Endothelial cell of umbilical vein (primary cell): Measurements from ENCODE around the gene NR1I3. TPM values are rescaled to one million over a fixed set of nuclear protein-coding genes. Genes with fewer than 3 reads are reported as not detected.

Experiments
- BruUV-seq: library from RNA; stranded (reverse); fragments of 400-500 nt; replicated peaks from 2 replicates; lab custom pipeline; 2021; lab: Mats Ljungman, UMichigan
- CTCF ChIA-PET: fragments of 300-600, 350-600 bp; sonication (Branson Sonifier 250); formaldehyde crosslinking; loops from one replicate; lab custom pipeline; 2021; ENCODE audit warnings: antibody characterized with exemption, inconsistent platforms; lab: Charles Lee
- POLR2A ChIA-PET: fragments of 300-600, 350-600 bp; sonication (Branson Sonifier 250); formaldehyde crosslinking; loops from one replicate; lab custom pipeline; 2021; ENCODE audit warnings: antibody characterized with exemption, inconsistent platforms; lab: Charles Lee
- DNase-seq: peaks from one replicate; pipeline ENCODE4 v3.0.0-alpha.2; 2011; ENCODE audit warnings: low read depth, low spot score
- FAIRE-seq: peaks from 2 replicates; lab custom pipeline; 2011; peaks lifted over from hg19 to GRCh38; lab: Jason Lieb, UNC
- H2AFZ ChIP-seq: 2 replicates; pipeline ENCODE4 v1.6.0; 2012; ENCODE audit warnings: low read depth, low read length, control low read depth, inconsistent platforms
- H3K27ac ChIP-seq: 2 replicates; pipeline ENCODE4 v1.5.1; 2011; ENCODE audit warnings: low read depth, mild to moderate bottlenecking, control low read depth, low read length, moderate library complexity; ENCODE audit not compliant: insufficient read depth
- H3K27me3 ChIP-seq, 2 experiments: 2 replicates each; pipeline versions ENCODE4 v1.6.0 to v1.6.1; 2011; ENCODE audit warnings: low read length in 2 of 2, mixed read lengths in 1 of 2; ENCODE audit not compliant: control insufficient read depth in 2 of 2, insufficient read depth in 2 of 2
- H3K36me3 ChIP-seq, 2 experiments: 2 replicates in 1 of 2; 3 replicates in 1 of 2; pipeline ENCODE4 v1.5.1; 2011; ENCODE audit warnings: low read length in 2 of 2, mild to moderate bottlenecking in 1 of 2, moderate library complexity in 1 of 2; ENCODE audit not compliant: control insufficient read depth in 2 of 2, insufficient read depth in 2 of 2; ENCODE audit errors: extremely low read depth in 1 of 2
- H3K4me1 ChIP-seq: 3 replicates; pipeline ENCODE4 v1.5.1; 2011; ENCODE audit warnings: mild to moderate bottlenecking, low read length; ENCODE audit not compliant: control insufficient read depth, insufficient read depth; ENCODE audit errors: extremely low read depth
- H3K4me2 ChIP-seq: 2 replicates; pipeline ENCODE4 v1.6.1; 2011; ENCODE audit warnings: low read length, control low read depth, mixed read lengths; ENCODE audit not compliant: insufficient read depth
- H3K4me3 ChIP-seq, 3 experiments: fragments of 200-600 bp in 1 of 3; sonication (generic), shearing (Covaris generic) in 1 of 3; replicated peaks in 1 of 3; 2 replicates each; pipeline ENCODE4 v1.5.1; 2011 to 2016; ENCODE audit warnings: control low read depth in 3 of 3, low read length in 3 of 3, mild to moderate bottlenecking in 2 of 3, inconsistent platforms in 1 of 3, low read depth in 1 of 3, moderate library complexity in 1 of 3; ENCODE audit not compliant: insufficient read depth in 1 of 3
- H3K79me2 ChIP-seq: 2 replicates; pipeline ENCODE4 v1.6.0; 2012; ENCODE audit warnings: low read length, inconsistent platforms; ENCODE audit not compliant: control insufficient read depth, insufficient read depth
- H3K9ac ChIP-seq: replicated peaks from 2 replicates; pipeline ENCODE3; 2011; ENCODE audit warnings: low read length, control low read depth; ENCODE audit not compliant: insufficient read depth; ENCODE audit errors: extremely low read depth
- H3K9me1 ChIP-seq: replicated peaks from 3 replicates; pipeline ENCODE4 v1.6.0; 2011; ENCODE audit warnings: mild to moderate bottlenecking, low read length; ENCODE audit not compliant: control insufficient read depth, insufficient read depth; ENCODE audit errors: extremely low read depth
- H3K9me3 ChIP-seq: replicated peaks from 2 replicates; pipeline ENCODE4 v1.5.1; 2012; ENCODE audit warnings: low read length, inconsistent platforms; ENCODE audit not compliant: control insufficient read depth, insufficient read depth
- H4K20me1 ChIP-seq: replicated peaks from 2 replicates; pipeline ENCODE3; 2011; ENCODE audit warnings: mild to moderate bottlenecking, low read length; ENCODE audit not compliant: control insufficient read depth, insufficient read depth; ENCODE audit errors: extremely low read depth
- EZH2 ChIP-seq: IDR thresholded peaks from 2 replicates; pipeline ENCODE4 v1.6.1; 2012; ENCODE audit warnings: borderline replicate concordance, low read depth, mild to moderate bottlenecking, moderate library complexity, low read length, inconsistent platforms; ENCODE audit not compliant: severe bottlenecking
- MYC ChIP-seq: IDR thresholded peaks from one replicate; pipeline ENCODE4 v1.6.1; 2011; ENCODE audit warnings: mild to moderate bottlenecking, low read depth, low read length
- POLR2AphosphoS5 ChIP-seq: IDR thresholded peaks from 2 replicates; pipeline ENCODE4 v1.6.1; 2012; ENCODE audit warnings: low read depth, mild to moderate bottlenecking, control low read depth, low read length, moderate library complexity; ENCODE audit not compliant: insufficient read depth
- dilution Hi-C: fragments of 300-500 bp; cut with MboI; formaldehyde crosslinking; loops from one replicate; pipeline ENCODE4 v1.15.0; 2019; ENCODE audit warnings: low sequenced_read_pairs; ENCODE audit not compliant: extremely low pct_ligation_motif_present
- intact Hi-C: fragments of 100-400 bp; cut with micrococcal nuclease; formaldehyde crosslinking; loops from one replicate; pipeline ENCODE4 v1.10.0; 2022
- polyA plus RNA-seq, 4 experiments: library from polyadenylated mRNA; depleted of rRNA in 3 of 4; stranded (reverse) in 3 of 4; unstranded in 1 of 4; fragments of >200 nt; gene quantifications; 2 replicates each; pipeline versions ENCODE4 v1.2.1 to v1.2.3, GENCODE V29; 2011 to 2012; ENCODE audit warnings: missing spikeins in 1 of 4
- total RNA-seq: library from RNA; stranded (reverse); gene quantifications from 2 replicates; pipeline ENCODE4 v1.2.3, GENCODE V29; 2021
- TF ChIP-seq, protein P1 (sequence below), 2 donors: IDR thresholded peaks; 1 replicate in 1 of 2; 2 replicates in 1 of 2; pipeline ENCODE4 v1.5.1; 2011; ENCODE audit warnings: low read length in 2 of 2, mild to moderate bottlenecking in 2 of 2, moderate library complexity in 2 of 2, control low read depth in 1 of 2, inconsistent platforms in 1 of 2, low read depth in 1 of 2; ENCODE audit not compliant: insufficient read depth in 1 of 2; ENCODE audit errors: extremely low read depth in 1 of 2

Gene NR1I3
- total and polyA plus RNA-seq, 2 donors (not counting 3 experiments of a cell fraction or from before 2014, with no cell fraction given) = not detected

DNA sequence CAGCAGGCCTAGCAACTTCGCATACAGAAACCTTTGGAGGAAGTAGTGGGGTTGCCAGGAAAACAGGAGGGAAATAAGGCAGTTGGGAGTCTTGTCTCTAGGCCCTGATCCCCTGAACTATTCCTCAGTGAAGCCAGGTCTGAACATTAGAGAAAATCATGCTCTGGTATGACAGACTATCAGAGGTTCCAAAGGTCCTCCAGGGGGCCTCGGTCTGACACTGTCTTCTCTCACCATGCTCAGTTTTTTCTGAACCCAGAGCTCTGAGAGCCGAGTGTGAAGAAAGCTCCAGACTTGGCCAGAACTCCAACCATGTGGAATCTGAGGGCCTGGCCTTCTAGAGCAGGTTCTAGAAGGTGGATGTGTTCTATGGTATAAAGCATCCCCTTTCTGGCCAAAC lies 8.1 kb downstream of the NR1I3 start:
- ChIA-PET CTCF (interaction anchor here (1.5 to 6.9 kb wide), 5 partner anchors 11 to 153 kb away, joined by 4 to 156 read pairs (median 39); no protein-coding TSS in a partner anchor), POLR2A (no interaction called here)
- no peaks in the 10 kb centered on the region for H3K79me2 ChIP-seq
- H2AFZ ChIP-seq = no peak overlapping the region
- H3K4me3 ChIP-seq = no peak overlapping the region
- DNase-seq (no peak), FAIRE-seq (no peak)
- H3K4me2 ChIP-seq = no peak overlapping the region
- BruUV-seq = no TSS peak
- H3K27me3 ChIP-seq = no peaks in the 10 kb centered on the region
- intact Hi-C loops = no loop called here
- no peak for TF ChIP-seq MYC
- TF ChIP-seq, protein P1, sequence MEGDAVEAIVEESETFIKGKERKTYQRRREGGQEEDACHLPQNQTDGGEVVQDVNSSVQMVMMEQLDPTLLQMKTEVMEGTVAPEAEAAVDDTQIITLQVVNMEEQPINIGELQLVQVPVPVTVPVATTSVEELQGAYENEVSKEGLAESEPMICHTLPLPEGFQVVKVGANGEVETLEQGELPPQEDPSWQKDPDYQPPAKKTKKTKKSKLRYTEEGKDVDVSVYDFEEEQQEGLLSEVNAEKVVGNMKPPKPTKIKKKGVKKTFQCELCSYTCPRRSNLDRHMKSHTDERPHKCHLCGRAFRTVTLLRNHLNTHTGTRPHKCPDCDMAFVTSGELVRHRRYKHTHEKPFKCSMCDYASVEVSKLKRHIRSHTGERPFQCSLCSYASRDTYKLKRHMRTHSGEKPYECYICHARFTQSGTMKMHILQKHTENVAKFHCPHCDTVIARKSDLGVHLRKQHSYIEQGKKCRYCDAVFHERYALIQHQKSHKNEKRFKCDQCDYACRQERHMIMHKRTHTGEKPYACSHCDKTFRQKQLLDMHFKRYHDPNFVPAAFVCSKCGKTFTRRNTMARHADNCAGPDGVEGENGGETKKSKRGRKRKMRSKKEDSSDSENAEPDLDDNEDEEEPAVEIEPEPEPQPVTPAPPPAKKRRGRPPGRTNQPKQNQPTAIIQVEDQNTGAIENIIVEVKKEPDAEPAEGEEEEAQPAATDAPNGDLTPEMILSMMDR (IDR thresholded peaks at IDR 0.05; ENCODE audit: extremely low read depth in 1 of 2, insufficient read depth in 1 of 2, low read depth in 1 of 2, low read length in 2 of 2) = peak in 1 of 2 donors; percentile 6
- H4K20me1 ChIP-seq = no peaks in the 10 kb centered on the region
- H3K9me1 ChIP-seq = no peaks in the 10 kb centered on the region
- dilution Hi-C loops = no loop called here
- H3K9ac ChIP-seq = no peak overlapping the region
- H3K36me3 ChIP-seq = peaks cover 10% of the 10 kb centered on the region in 2 experiments
- no peak overlapping the region for H3K27ac ChIP-seq
- peaks cover 18% of the 10 kb centered on the region for H3K4me1 ChIP-seq
- H3K9me3 ChIP-seq = no peaks in the 10 kb centered on the region

DNA sequence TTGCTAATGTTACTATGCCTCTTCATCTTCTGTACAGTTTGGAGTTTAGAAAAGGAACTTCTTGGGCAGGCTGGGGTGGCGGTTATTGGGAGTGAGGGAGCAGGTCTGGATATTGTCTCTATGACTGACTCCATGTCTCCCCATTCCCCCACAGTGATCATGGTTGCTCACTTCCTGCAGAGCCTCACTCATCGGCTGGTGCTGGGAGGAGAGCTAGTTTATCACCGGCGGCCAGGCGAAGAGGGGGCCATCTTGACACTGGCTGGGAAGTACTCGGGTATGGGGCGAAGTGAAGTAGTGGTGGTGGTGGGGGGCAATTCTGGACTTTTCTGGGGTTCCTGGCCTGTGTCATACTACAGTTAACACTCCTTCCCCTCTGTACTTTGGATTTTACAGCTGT lies 10.0 kb downstream of the NR1I3 start:
- H3K27me3 ChIP-seq = no peaks in the 10 kb centered on the region
- no peaks in the 10 kb centered on the region for H3K9me1 ChIP-seq
- BruUV-seq = no TSS peak
- H3K9ac ChIP-seq = peak overlapping the region; percentile 28
- intact Hi-C loops = no loop called here
- H3K79me2 ChIP-seq = no peaks in the 10 kb centered on the region
- no peak for FAIRE-seq
- ChIA-PET POLR2A (no interaction called here), CTCF (interaction anchor here (0.6 to 6.9 kb wide), 17 partner anchors 9 to 155 kb away, joined by 3 to 156 read pairs (median 4); partner anchors contain the start of genes ADAMTS4, CFAP126, FCER1G and NDUFS2)
- TF ChIP-seq POLR2AphosphoS5 (peak; percentile 1), EZH2 (no peak)
- peaks cover 10% of the 10 kb centered on the region in 2 experiments for H3K36me3 ChIP-seq
- peak overlapping the region; percentile 25 for H3K27ac ChIP-seq
- dilution Hi-C loops = no loop called here
- peak overlapping the region; percentile 80 for H3K4me2 ChIP-seq
- H3K4me1 ChIP-seq = peaks cover 18% of the 10 kb centered on the region
- no peaks in the 10 kb centered on the region for H3K9me3 ChIP-seq
- DNase-seq = no peak
- H4K20me1 ChIP-seq = no peaks in the 10 kb centered on the region
- no peak overlapping the region for H3K4me3 ChIP-seq
- H2AFZ ChIP-seq = peak overlapping the region; percentile 75
